ENCODE results near the gene HIPK3. TPM values are rescaled to one million over a fixed set of nuclear protein-coding genes. Genes with fewer than 3 reads are reported as not detected.
A peak's percentile ranks its signal among the peaks of the same experiment; 100 is the strongest.
"Not testable (repeated sequence)": the region's sequence is repeated elsewhere in the genome, so short reads cannot be mapped to it uniquely, and the experiment has no call there.

The HIPK3 gene
- polyA plus RNA-seq, 3 donors: 42.9 to 51.8 (median 48.4) TPM

DNA sequence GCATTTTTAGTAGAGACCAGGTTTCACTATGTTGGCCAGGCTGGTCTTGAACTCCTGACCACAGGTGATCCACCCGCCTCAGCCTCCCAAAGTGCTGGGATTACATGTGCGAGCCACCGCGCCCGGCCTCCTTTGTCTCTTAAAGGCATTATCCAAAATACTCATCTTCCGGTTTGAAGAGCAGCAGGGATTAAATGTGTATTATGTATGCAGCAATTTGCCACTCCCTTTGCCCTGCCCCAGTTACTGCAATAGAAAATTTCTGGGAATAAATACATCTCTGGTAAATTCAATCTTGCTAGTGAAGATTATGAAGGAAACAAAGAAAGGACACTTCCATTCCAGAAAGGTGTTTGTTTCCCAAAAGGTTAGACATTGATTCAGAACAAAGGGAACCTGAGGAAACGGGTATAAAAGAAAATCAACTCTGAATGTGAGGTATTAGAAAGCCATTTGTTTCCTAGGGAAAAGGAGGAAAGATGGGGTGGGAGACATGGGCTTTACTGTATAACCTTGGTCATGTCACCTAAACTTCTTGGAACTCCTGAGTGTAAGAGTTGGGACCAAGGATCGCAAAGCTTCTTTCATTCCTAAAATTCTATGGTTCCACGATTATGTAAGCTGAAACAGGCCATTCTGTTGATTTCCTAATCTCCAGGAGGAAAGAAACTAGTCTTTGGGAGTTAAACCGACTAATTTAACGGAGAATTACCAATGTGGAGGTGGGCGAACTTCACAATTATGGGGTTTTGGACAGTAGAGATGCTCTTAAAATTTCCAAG is 959 bp upstream of the HIPK3 start:
- no peak for DNase-seq (ENCODE audit: extremely low read depth in 1 of 11, low read depth in 9 of 11, low spot score in 4 of 11)

GRCh38 chr11:33256813-33257159 is 395 bp upstream of the HIPK3 start:
- DNase-seq (ENCODE audit: extremely low read depth in 1 of 11, low read depth in 9 of 11, low spot score in 4 of 11): peak in 2 of 11 donors; percentile 45 to 48

GRCh38 chr11:33257897-33258630 is 883 bp downstream of the HIPK3 start:
- DNase-seq (ENCODE audit: extremely low read depth in 1 of 11, low read depth in 9 of 11, low spot score in 4 of 11): peak in 10 of 11 donors; percentile 71 to 82 (median 74)

GRCh38 chr11:33258631-33259205 is 1.5 kb downstream of the HIPK3 start:
- peak in 5 of 11 donors; percentile 38 to 71 (median 58) for DNase-seq (ENCODE audit: extremely low read depth in 1 of 11, low read depth in 9 of 11, low spot score in 4 of 11)

DNA sequence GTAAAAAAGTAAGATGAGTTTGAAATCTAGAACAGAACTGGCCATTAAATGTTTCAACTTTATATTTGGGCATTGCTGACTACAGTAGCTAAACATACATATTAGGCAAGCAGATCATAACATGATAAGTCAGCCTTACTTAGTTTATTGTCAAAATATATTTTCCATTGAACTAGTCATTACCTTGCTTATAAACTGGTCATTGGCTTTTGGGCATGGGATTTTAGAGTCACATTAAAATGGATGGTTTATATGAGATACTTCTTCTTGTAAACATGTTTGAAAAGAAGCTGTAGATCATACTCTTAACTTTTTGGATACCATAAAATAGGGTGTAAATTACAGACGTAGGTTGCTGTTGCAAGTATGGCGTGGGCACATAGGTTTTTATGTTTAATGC is 2.7 kb downstream of the HIPK3 start:
- DNase-seq (ENCODE audit: extremely low read depth in 1 of 11, low read depth in 9 of 11, low spot score in 4 of 11): no peak

GRCh38 chr11:33261350-33261749 is 4.2 kb downstream of the HIPK3 start:
- DNase-seq (ENCODE audit: extremely low read depth in 1 of 11, low read depth in 9 of 11, low spot score in 4 of 11): not testable (repeated sequence)

- DNase-seq (ENCODE audit: extremely low read depth in 1 of 11, low read depth in 9 of 11, low spot score in 4 of 11): no peak
Measured at GRCh38 chr11:33262011-33262645, 4.9 kb downstream of the HIPK3 start.

DNA sequence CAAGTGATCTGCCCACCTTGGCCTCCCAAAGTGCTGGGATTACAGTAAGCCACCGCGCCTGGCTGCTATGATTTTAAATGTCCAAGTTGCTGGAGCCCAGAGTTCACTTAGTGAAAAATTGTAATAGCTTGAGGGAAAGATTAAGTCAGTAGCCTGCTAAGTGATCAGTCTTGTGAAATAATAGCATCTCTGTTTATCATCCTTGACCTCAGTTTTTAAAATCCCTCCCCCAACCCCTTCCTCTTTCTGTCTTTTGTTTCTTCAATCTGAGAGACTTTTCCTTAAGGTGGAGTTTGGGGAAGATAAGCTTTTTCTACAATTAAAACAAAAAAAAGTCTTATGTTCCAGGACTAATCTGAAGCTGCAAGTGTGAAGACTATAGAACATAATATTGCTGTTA is 6.4 kb downstream of the HIPK3 start:
- no peak for DNase-seq (ENCODE audit: extremely low read depth in 1 of 11, low read depth in 9 of 11, low spot score in 4 of 11)

DNA sequence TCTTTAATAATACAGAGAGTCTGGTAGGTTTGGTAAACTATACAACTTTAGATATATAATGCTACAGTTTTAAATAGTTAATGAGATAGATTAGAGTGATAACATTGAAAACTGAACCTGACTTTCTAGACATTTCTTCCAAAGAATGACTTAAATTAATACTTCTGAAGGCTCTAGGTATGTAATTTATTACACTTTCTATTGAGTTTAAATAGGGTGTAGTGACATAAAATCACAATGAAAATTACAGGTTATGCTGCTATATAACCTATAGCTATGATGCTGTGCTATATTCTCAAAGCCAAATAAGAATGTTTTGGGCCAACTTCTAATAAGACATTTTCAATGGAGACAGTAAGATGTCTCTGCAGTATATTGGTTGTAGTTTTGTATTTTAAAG is 7.7 kb downstream of the HIPK3 start:
- no peak for DNase-seq (ENCODE audit: extremely low read depth in 1 of 11, low read depth in 9 of 11, low spot score in 4 of 11)

DNA sequence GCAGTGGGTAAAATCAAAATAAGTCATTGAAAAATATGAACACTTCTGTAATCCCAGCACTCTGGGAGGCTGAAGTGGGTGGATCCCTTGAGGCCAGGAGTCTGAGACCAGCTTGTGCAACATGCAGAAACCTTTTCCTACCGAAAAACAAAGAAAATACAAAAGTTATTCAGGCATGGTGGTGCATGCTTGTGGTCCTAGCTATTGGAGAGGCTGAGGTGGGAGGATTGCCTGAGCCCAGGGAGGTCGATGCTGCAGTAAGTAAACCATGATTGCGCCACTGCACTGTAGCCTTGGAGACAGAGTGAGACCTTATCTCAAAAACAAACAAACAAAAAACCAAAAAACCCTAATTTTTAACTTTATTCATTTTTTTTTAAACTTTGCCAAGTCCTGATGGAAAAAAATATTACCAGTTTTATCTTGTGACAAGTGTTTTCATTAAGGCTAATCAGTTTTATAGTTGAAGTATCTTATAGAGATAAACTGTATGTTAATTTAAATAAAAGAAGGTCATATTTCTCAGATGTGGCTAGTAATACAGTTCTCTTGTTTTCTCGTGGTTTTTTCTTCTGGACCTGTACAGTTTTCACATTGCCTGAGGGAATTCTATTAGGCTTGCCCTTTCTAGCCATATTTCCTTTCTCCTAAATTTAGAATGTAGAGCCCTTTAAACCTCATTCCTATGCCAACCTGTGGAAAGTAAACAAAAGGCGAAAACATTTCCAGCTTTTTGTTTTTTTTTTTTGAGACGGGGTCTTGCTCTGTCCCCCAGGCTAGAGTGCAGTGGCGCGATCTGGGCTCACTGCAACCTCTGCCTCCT is 9.4 kb downstream of the HIPK3 start:
- DNase-seq (ENCODE audit: extremely low read depth in 1 of 11, low read depth in 9 of 11, low spot score in 4 of 11): no peak

DNA sequence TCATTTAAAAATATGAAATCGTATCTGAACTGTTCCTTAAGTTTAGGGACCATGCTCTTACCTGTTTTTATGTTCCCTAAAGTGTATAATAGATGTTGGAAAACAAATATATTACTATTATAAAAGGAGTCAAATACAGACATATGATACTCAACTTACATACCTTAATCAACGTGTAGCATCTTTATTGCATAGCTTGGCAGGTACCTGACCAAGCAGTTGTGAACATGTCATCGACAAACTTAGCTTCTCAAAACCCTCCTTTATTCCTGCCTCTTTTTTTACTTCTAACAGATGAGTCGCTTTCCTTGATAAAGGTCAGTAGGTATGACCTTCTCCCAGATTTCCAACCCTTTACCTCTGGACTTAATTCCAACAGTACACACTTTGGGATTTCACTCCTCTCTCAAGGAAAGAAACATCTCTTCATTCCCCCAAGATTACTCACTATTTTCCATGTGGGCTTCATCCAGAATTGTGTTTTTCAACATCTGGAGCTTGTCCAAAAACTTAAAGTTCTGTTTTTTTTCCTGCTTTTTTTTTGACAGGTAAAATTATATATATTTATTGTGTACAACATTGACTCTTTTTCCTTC is 11.9 kb downstream of the HIPK3 start:
- no peak for DNase-seq (ENCODE audit: extremely low read depth in 1 of 11, low read depth in 9 of 11, low spot score in 4 of 11)

GRCh38 chr11:33269822-33270221 is 12.6 kb downstream of the HIPK3 start:
- no peak for DNase-seq (ENCODE audit: extremely low read depth in 1 of 11, low read depth in 9 of 11, low spot score in 4 of 11)

DNA sequence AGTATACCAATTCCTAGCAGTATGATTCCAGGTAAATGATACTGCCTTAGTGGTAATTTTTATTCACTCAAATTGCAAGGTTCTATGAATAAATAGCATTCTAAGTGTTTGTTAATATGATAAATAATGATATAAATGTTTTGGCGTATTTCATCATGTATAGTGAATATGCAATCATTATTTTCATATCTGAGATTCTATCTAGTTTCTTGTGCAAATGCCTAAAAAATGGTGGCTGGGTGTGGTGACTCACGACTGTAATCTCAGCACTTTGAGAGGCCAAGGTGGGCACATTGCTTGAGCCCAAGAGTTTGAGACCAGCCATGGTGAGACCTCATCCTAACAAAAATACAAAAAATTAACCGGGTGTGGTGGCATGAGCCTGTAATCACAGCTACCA is 13.9 kb downstream of the HIPK3 start:
- DNase-seq (ENCODE audit: extremely low read depth in 1 of 11, low read depth in 9 of 11, low spot score in 4 of 11): no peak

DNA sequence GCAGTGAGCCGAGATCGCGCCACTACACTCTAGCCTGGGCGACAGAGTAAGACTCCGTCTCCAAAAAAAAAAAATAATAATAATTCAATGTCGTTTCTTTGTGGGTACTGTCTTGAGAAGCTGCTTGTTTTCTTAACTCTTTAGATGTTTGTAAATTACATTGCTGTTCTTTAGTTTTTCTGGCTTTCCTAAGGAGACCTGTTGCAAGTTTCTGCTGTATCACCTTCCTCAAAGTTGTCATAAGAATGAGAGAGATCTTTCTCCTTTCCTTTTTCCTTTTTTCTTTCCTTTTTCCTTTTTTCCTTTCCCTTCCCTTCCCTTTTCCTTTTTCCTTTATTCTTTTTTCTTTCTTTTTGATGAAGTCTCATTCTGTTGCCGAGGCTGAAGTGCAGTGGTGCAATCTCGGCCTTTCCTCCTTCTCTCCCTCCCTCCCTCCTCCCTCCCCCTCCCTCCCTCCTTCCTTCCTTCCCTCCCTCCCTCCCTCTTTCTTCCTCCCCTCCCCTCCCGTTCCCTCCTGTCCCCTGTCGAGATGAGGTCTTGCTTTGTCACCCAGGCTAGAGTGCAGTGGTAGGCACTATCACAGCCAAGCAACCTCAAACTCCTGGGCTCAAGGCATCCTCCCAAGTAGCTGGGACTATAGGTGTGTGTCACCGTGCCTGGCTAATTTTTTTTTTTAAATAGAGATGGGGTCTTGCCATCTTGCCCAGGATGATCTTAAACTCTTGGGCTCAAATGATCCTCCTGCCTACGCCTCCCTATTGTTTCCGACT is 15.3 kb downstream of the HIPK3 start:
- DNase-seq (ENCODE audit: extremely low read depth in 1 of 11, low read depth in 9 of 11, low spot score in 4 of 11): no peak

GRCh38 chr11:33273656-33274055 is 16.5 kb downstream of the HIPK3 start:
- no peak for DNase-seq (ENCODE audit: extremely low read depth in 1 of 11, low read depth in 9 of 11, low spot score in 4 of 11)

DNA sequence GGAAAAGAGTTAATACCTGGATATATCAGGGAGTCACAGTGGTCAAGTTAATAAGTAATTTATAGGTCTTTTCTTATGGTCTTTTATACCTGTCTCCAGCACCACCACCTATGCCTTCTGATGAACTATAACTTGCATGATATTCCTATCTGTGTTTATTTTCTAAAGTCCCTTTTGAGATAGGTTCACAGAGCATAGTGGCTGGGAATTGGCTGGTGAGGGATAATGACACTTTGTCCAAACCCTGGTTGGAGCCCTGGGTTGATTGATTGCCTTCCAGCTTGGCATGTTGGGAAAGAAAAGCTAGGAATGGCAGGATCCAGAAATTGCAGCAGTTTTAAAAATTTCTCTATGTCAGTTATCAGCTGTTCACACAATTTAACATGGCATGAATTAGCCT is 23.2 kb downstream of the HIPK3 start:
- no peak for DNase-seq (ENCODE audit: extremely low read depth in 1 of 11, low read depth in 9 of 11, low spot score in 4 of 11)

DNA sequence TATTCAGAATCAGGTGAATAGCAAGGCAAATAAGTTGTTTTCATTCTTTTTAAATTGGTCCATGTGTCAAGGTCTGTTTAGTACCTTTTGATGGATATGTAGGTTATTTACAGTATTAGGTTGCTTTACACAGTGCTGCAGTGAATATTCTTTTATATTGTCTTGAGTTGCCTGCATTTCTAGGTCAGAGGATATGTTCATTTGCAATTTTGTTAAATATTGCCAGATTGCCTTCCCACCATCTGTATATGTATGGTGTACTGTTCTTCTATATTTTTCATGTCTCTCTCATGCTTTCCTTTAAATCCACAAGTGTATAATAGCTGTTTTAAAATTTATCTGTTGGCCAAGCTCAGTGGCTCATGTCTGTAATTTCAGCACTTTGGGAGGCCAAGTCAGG is 24.6 kb downstream of the HIPK3 start:
- DNase-seq (ENCODE audit: extremely low read depth in 1 of 11, low read depth in 9 of 11, low spot score in 4 of 11): no peak

GRCh38 chr11:33284818-33285217 is 27.6 kb downstream of the HIPK3 start:
- DNase-seq (ENCODE audit: extremely low read depth in 1 of 11, low read depth in 9 of 11, low spot score in 4 of 11): no peak

All from renal cortex interstitium (tissue), 11 donors.